ENCODE data around the gene HBM. TPM values are rescaled to one million over a fixed set of nuclear protein-coding genes. Genes with fewer than 3 reads are reported as not detected.

Gene HBM
- total RNA-seq, 1 donor from 2014 or later, result not detected

DNA sequence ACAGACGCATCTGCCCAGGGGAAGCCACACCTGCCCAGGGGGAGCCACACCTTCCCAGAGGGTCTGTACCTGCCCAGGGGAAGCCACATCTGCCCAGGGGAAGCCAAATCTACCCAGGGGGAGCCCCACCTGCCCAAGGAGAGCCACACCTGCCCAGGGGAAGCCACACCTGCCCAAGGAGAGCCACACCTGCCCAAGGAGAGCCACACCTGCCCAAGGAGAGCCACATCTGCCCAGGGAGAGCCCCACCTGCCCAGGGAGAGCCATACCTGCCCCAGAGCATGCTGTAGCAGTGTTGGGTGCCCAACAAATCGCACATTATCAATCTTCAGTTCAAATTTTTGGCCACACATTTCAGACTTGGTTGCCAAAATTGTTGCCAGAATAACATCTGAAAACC, 46.9 kb upstream of the HBM start:
- Histone ChIP-seq H3K4me2 (no peak overlapping the region), H3K27me3 (no peaks in the 10 kb centered on the region), H3K4me3 (no peak overlapping the region), H3K4me1 (no peaks in the 10 kb centered on the region), H3K9ac (no peak overlapping the region), H3K36me3 (no peaks in the 10 kb centered on the region), H4K20me1 (ENCODE audit: low read depth) (peaks cover 20% of the 10 kb centered on the region), H3K27ac (no peak overlapping the region), H3K9me3 (ENCODE audit: low read depth) (no peaks in the 10 kb centered on the region), H3K79me2 (ENCODE audit: low read depth) (no peaks in the 10 kb centered on the region), H2AFZ (replicated peaks) (no peak overlapping the region), H3F3A (ENCODE audit: low read depth) (no peaks in the 10 kb centered on the region)
- no peak for DNase-seq (ENCODE audit: low spot score)
- Mint-ChIP-seq H3K4me1 (peaks cover 10% of the 10 kb centered on the region), H3K4me3 (no peak overlapping the region), H3K27me3 (ENCODE audit: insufficient read depth, low read depth) (peaks cover 2% of the 10 kb centered on the region), H3K27ac (no peak overlapping the region), H3K36me3 (peaks cover 3% of the 10 kb centered on the region), H3K9me3 (no peaks in the 10 kb centered on the region)
- TF ChIP-seq EZH2phosphoT487 (IDR thresholded peaks at IDR 0.05) (no peak), EZH2 (IDR thresholded peaks at IDR 0.05) (no peak)
- TF ChIP-seq, protein P1, sequence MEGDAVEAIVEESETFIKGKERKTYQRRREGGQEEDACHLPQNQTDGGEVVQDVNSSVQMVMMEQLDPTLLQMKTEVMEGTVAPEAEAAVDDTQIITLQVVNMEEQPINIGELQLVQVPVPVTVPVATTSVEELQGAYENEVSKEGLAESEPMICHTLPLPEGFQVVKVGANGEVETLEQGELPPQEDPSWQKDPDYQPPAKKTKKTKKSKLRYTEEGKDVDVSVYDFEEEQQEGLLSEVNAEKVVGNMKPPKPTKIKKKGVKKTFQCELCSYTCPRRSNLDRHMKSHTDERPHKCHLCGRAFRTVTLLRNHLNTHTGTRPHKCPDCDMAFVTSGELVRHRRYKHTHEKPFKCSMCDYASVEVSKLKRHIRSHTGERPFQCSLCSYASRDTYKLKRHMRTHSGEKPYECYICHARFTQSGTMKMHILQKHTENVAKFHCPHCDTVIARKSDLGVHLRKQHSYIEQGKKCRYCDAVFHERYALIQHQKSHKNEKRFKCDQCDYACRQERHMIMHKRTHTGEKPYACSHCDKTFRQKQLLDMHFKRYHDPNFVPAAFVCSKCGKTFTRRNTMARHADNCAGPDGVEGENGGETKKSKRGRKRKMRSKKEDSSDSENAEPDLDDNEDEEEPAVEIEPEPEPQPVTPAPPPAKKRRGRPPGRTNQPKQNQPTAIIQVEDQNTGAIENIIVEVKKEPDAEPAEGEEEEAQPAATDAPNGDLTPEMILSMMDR (IDR thresholded peaks at IDR 0.05), result no peak

DNA sequence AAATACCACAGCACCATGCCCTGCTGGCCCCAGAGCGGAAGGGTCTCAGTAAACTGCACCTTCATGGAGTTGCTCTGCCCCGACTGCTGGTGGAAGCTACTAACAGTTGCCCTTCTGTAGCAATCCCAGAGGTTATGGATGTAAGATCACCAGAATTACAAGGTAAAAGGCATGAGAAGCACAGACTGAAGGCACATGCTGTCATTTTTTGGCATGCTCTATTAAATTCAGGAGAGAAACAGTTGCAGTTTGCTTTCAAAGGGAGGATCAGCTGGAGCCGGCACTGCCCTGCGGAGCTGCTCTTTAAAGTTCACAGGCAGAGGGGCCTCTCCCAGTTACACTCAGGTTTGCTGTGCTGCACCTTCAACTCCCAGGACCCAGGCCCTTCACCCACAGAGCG, 46.5 kb upstream of the HBM start:
- Mint-ChIP-seq H3K4me1 (peaks cover 7% of the 10 kb centered on the region), H3K27me3 (ENCODE audit: insufficient read depth, low read depth) (peaks cover 2% of the 10 kb centered on the region), H3K27ac (no peak overlapping the region), H3K9me3 (no peaks in the 10 kb centered on the region), H3K4me3 (no peak overlapping the region), H3K36me3 (peaks cover 5% of the 10 kb centered on the region)
- Histone ChIP-seq H3K4me2 (no peak overlapping the region), H3K9me3 (ENCODE audit: low read depth) (no peaks in the 10 kb centered on the region), H3K27ac (no peak overlapping the region), H3K4me1 (no peaks in the 10 kb centered on the region), H3K4me3 (no peak overlapping the region), H2AFZ (replicated peaks) (no peak overlapping the region), H4K20me1 (ENCODE audit: low read depth) (peaks cover 21% of the 10 kb centered on the region), H3K27me3 (no peaks in the 10 kb centered on the region), H3K9ac (no peak overlapping the region), H3K79me2 (ENCODE audit: low read depth) (no peaks in the 10 kb centered on the region), H3F3A (ENCODE audit: low read depth) (no peaks in the 10 kb centered on the region), H3K36me3 (no peaks in the 10 kb centered on the region)
- DNase-seq (ENCODE audit: low spot score), result no peak
- TF ChIP-seq EZH2 (IDR thresholded peaks at IDR 0.05) (no peak), EZH2phosphoT487 (IDR thresholded peaks at IDR 0.05) (no peak)
- TF ChIP-seq, protein P1 (IDR thresholded peaks at IDR 0.05), result no peak

DNA sequence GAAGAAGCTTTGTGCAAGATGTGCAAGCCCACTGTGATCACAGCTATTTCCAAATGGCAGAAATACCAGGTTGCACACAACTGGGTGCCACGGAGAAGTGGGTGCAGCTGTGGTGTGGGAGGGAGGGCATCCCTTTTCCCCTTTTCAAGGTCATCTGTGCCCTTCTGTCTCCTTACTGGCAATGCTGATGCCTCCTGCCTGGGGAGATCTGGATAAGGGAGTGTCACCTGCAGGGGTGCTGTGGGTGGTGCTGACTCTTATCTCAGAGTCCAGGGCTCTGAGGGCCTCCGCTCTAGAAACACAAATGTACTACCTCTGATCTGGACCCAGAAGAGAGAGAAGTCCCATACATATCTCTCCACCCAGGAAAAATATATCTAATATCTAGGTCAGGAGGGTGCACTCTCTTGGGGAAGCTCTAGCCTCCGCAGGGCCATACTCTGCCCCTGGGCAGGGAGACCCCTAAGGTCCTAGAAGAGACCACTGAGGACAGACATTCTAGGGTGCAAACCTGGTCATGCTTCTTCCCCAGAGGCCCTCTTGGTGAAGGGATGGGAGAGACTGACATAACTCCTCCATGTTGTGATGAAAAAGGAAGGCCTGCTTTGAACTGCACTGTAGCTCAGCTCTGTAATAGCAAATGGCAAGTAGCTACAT, 45.8 kb upstream of the HBM start:
- Histone ChIP-seq H3K9me3 (ENCODE audit: low read depth) (no peaks in the 10 kb centered on the region), H3K27me3 (no peaks in the 10 kb centered on the region), H3K4me3 (no peak overlapping the region), H3F3A (ENCODE audit: low read depth) (no peaks in the 10 kb centered on the region), H3K9ac (no peak overlapping the region), H3K36me3 (no peaks in the 10 kb centered on the region), H3K27ac (no peak overlapping the region), H3K79me2 (ENCODE audit: low read depth) (no peaks in the 10 kb centered on the region), H3K4me1 (no peaks in the 10 kb centered on the region), H2AFZ (replicated peaks) (no peak overlapping the region), H4K20me1 (ENCODE audit: low read depth) (peaks cover 18% of the 10 kb centered on the region), H3K4me2 (no peak overlapping the region)
- H3K27me3 Mint-ChIP-seq (ENCODE audit: insufficient read depth, low read depth), result peaks cover 2% of the 10 kb centered on the region
- peaks cover 5% of the 10 kb centered on the region for H3K4me1 Mint-ChIP-seq
- H3K27ac Mint-ChIP-seq, result no peak overlapping the region
- DNase-seq (ENCODE audit: low spot score), result no peak
- H3K9me3 Mint-ChIP-seq, result no peaks in the 10 kb centered on the region
- H3K4me3 Mint-ChIP-seq, result no peak overlapping the region
- peaks cover 5% of the 10 kb centered on the region for H3K36me3 Mint-ChIP-seq
- TF ChIP-seq EZH2 (IDR thresholded peaks at IDR 0.05) (no peak), EZH2phosphoT487 (IDR thresholded peaks at IDR 0.05) (no peak)
- TF ChIP-seq, protein P1 (IDR thresholded peaks at IDR 0.05), result no peak
